NCI-H524 (cell line): ENCODE results near the gene EXOC4.
A peak's percentile ranks its signal among the peaks of the same experiment; 100 is the strongest.

ENCODE experiments used
- DNase-seq, 2 experiments: peaks; one replicate each; lab custom pipeline; 2025; lab: John Stamatoyannopoulos, UW

Gene EXOC4

GRCh38 chr7:133572843-133573242, 320.0 kb downstream of the EXOC4 start:
- peak in 1 of 2 experiments; percentile 27 for DNase-seq

GRCh38 chr7:133573554-133574265, 320.8 kb downstream of the EXOC4 start:
- DNase-seq = no peak

- DNase-seq = peak; percentile 70 to 89
Measured at GRCh38 chr7:133575726-133576440, 323.0 kb downstream of the EXOC4 start.

GRCh38 chr7:133576612-133577168, 323.8 kb downstream of the EXOC4 start:
- DNase-seq = no peak

GRCh38 chr7:133582766-133583523, 330.1 kb downstream of the EXOC4 start:
- peak in 1 of 2 experiments; percentile 12 for DNase-seq

GRCh38 chr7:133583545-133584171, 330.8 kb downstream of the EXOC4 start:
- DNase-seq = no peak

- no peak for DNase-seq
Measured at GRCh38 chr7:133584956-133585668, 332.2 kb downstream of the EXOC4 start.

GRCh38 chr7:133586253-133586652, 333.4 kb downstream of the EXOC4 start:
- DNase-seq = no peak

GRCh38 chr7:133587903-133588302, 335.0 kb downstream of the EXOC4 start:
- DNase-seq = no peak

- DNase-seq = no peak
Measured at GRCh38 chr7:133590795-133591194, 337.9 kb downstream of the EXOC4 start.

- DNase-seq = no peak
Measured at GRCh38 chr7:133591704-133592340, 338.9 kb downstream of the EXOC4 start.

GRCh38 chr7:133593561-133593960, 340.7 kb downstream of the EXOC4 start:
- no peak for DNase-seq

- no peak for DNase-seq
Measured at GRCh38 chr7:133601617-133602016, 348.7 kb downstream of the EXOC4 start.

- DNase-seq = peak in 1 of 2 experiments; percentile 79
Measured at GRCh38 chr7:133602291-133602690, 349.4 kb downstream of the EXOC4 start.

- no peak for DNase-seq
Measured at GRCh38 chr7:133606991-133607390, 354.1 kb downstream of the EXOC4 start.

- DNase-seq = no peak
Measured at GRCh38 chr7:133609806-133610205, 356.9 kb downstream of the EXOC4 start.

- no peak for DNase-seq
Measured at GRCh38 chr7:133611955-133612354, 359.1 kb downstream of the EXOC4 start.

GRCh38 chr7:133613250-133613790, 360.4 kb downstream of the EXOC4 start:
- DNase-seq = no peak

GRCh38 chr7:133614251-133614650, 361.4 kb downstream of the EXOC4 start:
- no peak for DNase-seq

- no peak for DNase-seq
Measured at GRCh38 chr7:133618970-133619369, 366.1 kb downstream of the EXOC4 start.
